Stomach smooth muscle (tissue), 2 donors: Measurements from ENCODE around the gene NELFB.

Experiments used
- H3K27ac ChIP-seq: one replicate; pipeline ENCODE4 v1.7.0; 2013; ENCODE audit warnings: mild to moderate bottlenecking, low read length, inconsistent platforms
- H3K27me3 ChIP-seq, 2 donors: one replicate each; pipeline ENCODE4 v1.7.0; 2013; ENCODE audit warnings: low read length in 2 of 2; ENCODE audit not compliant: insufficient read depth in 2 of 2, control insufficient read depth in 1 of 2
- H3K36me3 ChIP-seq, 2 donors: one replicate each; pipeline ENCODE4 v1.7.0; 2013; ENCODE audit warnings: low read length in 2 of 2; ENCODE audit not compliant: control insufficient read depth in 2 of 2, insufficient read depth in 2 of 2
- H3K4me1 ChIP-seq: one replicate; pipeline ENCODE4 v1.7.0; 2013; ENCODE audit warnings: low read length; ENCODE audit not compliant: control insufficient read depth, insufficient read depth
- H3K4me3 ChIP-seq, 2 donors: one replicate each; pipeline ENCODE4 v1.7.0; 2013; ENCODE audit warnings: low read length in 2 of 2
- H3K9ac ChIP-seq, 2 donors: one replicate each; pipeline ENCODE4 v1.7.0; 2013; ENCODE audit warnings: low read length in 2 of 2, mild to moderate bottlenecking in 1 of 2
- H3K9me3 ChIP-seq, 2 donors: one replicate each; pipeline ENCODE4 v1.7.0; 2013; ENCODE audit warnings: low read length in 2 of 2; ENCODE audit not compliant: control insufficient read depth in 2 of 2
- donor health status: healthy.
- donor health status: Pancreatic carcinoma.

NELFB gene

GRCh38 chr9:137244486-137245449 is 10.4 kb upstream of the NELFB start:
- Histone ChIP-seq H3K9ac (no peak overlapping the region), H3K4me1 (peaks cover 29% of the 10 kb centered on the region), H3K27me3 (no peaks in the 10 kb centered on the region), H3K9me3 (no peaks in the 10 kb centered on the region), H3K36me3 (peaks cover 10 to 16% of the 10 kb centered on the region in 2 donors), H3K27ac (no peak overlapping the region), H3K4me3 (no peak overlapping the region)

GRCh38 chr9:137245450-137246421 is 9.4 kb upstream of the NELFB start:
- H3K27ac ChIP-seq, result no peak overlapping the region
- H3K27me3 ChIP-seq, result peaks cover 0 to 2% of the 10 kb centered on the region in 2 donors
- H3K9ac ChIP-seq, result no peak overlapping the region
- peaks cover 10 to 16% of the 10 kb centered on the region in 2 donors for H3K36me3 ChIP-seq
- H3K4me3 ChIP-seq, result no peak overlapping the region
- no peaks in the 10 kb centered on the region for H3K9me3 ChIP-seq
- H3K4me1 ChIP-seq, result peaks cover 25% of the 10 kb centered on the region

GRCh38 chr9:137247135-137247915 is 7.8 kb upstream of the NELFB start:
- no peak overlapping the region for H3K27ac ChIP-seq
- H3K4me1 ChIP-seq, result peaks cover 17% of the 10 kb centered on the region
- no peaks in the 10 kb centered on the region for H3K9me3 ChIP-seq
- H3K9ac ChIP-seq, result no peak overlapping the region
- H3K36me3 ChIP-seq, result peaks cover 10 to 12% of the 10 kb centered on the region in 2 donors
- H3K27me3 ChIP-seq, result peaks cover 0 to 4% of the 10 kb centered on the region in 2 donors
- H3K4me3 ChIP-seq, result no peak overlapping the region

- peaks cover 0 to 4% of the 10 kb centered on the region in 2 donors for H3K27me3 ChIP-seq
- no peak overlapping the region for H3K27ac ChIP-seq
- H3K4me1 ChIP-seq, result peaks cover 12% of the 10 kb centered on the region
- H3K9me3 ChIP-seq, result no peaks in the 10 kb centered on the region
- H3K36me3 ChIP-seq, result peaks cover 6 to 7% of the 10 kb centered on the region in 2 donors
- H3K4me3 ChIP-seq, result no peak overlapping the region
- no peak overlapping the region for H3K9ac ChIP-seq
Observed at GRCh38 chr9:137247916-137248175, 7.3 kb upstream of the NELFB start.

- H3K27ac ChIP-seq, result no peak overlapping the region
- no peak overlapping the region for H3K4me3 ChIP-seq
- peaks cover 13% of the 10 kb centered on the region for H3K4me1 ChIP-seq
- no peak overlapping the region for H3K9ac ChIP-seq
- peaks cover 0 to 4% of the 10 kb centered on the region in 2 donors for H3K27me3 ChIP-seq
- no peaks in the 10 kb centered on the region for H3K36me3 ChIP-seq
- no peaks in the 10 kb centered on the region for H3K9me3 ChIP-seq
Observed at GRCh38 chr9:137250329-137251193, 4.6 kb upstream of the NELFB start.

- Histone ChIP-seq H3K27ac (no peak within 1 kb of the TSS), H3K27me3 (peaks cover 0 to 4% of the 10 kb centered on the region in 2 donors), H3K36me3 (no peaks in the 10 kb centered on the region), H3K4me3 (no peak within 1 kb of the TSS), H3K4me1 (peaks cover 19% of the 10 kb centered on the region), H3K9me3 (no peaks in the 10 kb centered on the region), H3K9ac (no peak within 1 kb of the TSS)
Observed at GRCh38 chr9:137251194-137251461, 4.0 kb upstream of the NELFB start, which contains the start of gene STPG3. Gene STPG3 (plus strand): TSS chr9:137251286. CDS start chr9:137251287, 1 bp downstream.

- Histone ChIP-seq H3K9me3 (no peaks in the 10 kb centered on the region), H3K27me3 (peaks cover 0 to 4% of the 10 kb centered on the region in 2 donors), H3K27ac (no peak overlapping the region), H3K36me3 (peaks cover 0 to under 1% of the 10 kb centered on the region in 2 donors), H3K4me1 (peaks cover 24% of the 10 kb centered on the region), H3K9ac (no peak overlapping the region), H3K4me3 (no peak overlapping the region)
Observed at GRCh38 chr9:137251490-137252268, 3.4 kb upstream of the NELFB start.

- no peak overlapping the region for H3K27ac ChIP-seq
- peaks cover 0 to 4% of the 10 kb centered on the region in 2 donors for H3K27me3 ChIP-seq
- peaks cover 0 to 3% of the 10 kb centered on the region in 2 donors for H3K36me3 ChIP-seq
- H3K4me1 ChIP-seq, result peaks cover 27% of the 10 kb centered on the region
- no peak overlapping the region for H3K4me3 ChIP-seq
- H3K9ac ChIP-seq, result no peak overlapping the region
- no peaks in the 10 kb centered on the region for H3K9me3 ChIP-seq
Observed at GRCh38 chr9:137252555-137253506, 2.3 kb upstream of the NELFB start.
